ENCODE measurements around the gene ZNF816.

The ZNF816 gene

GRCh38 chr19:52961981-52962380 lies 700 bp downstream of the ZNF816 start:
- no peak for DNase-seq (ENCODE audit: low read depth, low spot score)
- TF ChIP-seq YY1 (IDR thresholded peaks at IDR 0.05; ENCODE audit: insufficient read depth, insufficient read length), result no peak

GRCh38 chr19:52959613-52960295 lies 2.9 kb downstream of the ZNF816 start:
- H3K9me3 ChIP-seq (ENCODE audit: insufficient read depth, low read length), result peaks cover 51% of the 10 kb centered on the region; the same call in 1 of the 2 replicates
- no peak overlapping the region for H3K9ac ChIP-seq (ENCODE audit: insufficient read length, low read depth)
- DNase-seq (ENCODE audit: low read depth, low spot score), result no peak
- H3K4me3 ChIP-seq (ENCODE audit: insufficient read length, low read depth), result no peak overlapping the region
- H3K4me1 ChIP-seq (ENCODE audit: insufficient read depth, insufficient read length), result no peaks in the 10 kb centered on the region
- H3K36me3 ChIP-seq (ENCODE audit: insufficient read depth, insufficient read length, low read length), result peaks cover 56% of the 10 kb centered on the region
- no peaks in the 10 kb centered on the region for H3K27me3 ChIP-seq (ENCODE audit: insufficient read depth, insufficient read length)
- TF ChIP-seq ZNF274 (IDR thresholded peaks at IDR 0.05; ENCODE audit: low read depth, low read length) (no peak), SUZ12 (IDR thresholded peaks at IDR 0.05; ENCODE audit: extremely low read depth, insufficient read depth, insufficient read length) (no peak), YY1 (IDR thresholded peaks at IDR 0.05; ENCODE audit: insufficient read depth, insufficient read length) (no peak)

More at GRCh38 chr19:52961981-52962380, 700 bp downstream of the ZNF816 start:
- Histone ChIP-seq H3K9me3 (ENCODE audit: insufficient read depth, low read length) (peaks cover 34% of the 10 kb centered on the region; the same call in 1 of the 2 replicates), H3K4me1 (ENCODE audit: insufficient read depth, insufficient read length) (no peaks in the 10 kb centered on the region), H3K27me3 (ENCODE audit: insufficient read depth, insufficient read length) (no peaks in the 10 kb centered on the region), H3K9ac (ENCODE audit: insufficient read length, low read depth) (peak overlapping the region; percentile 88), H3K36me3 (ENCODE audit: insufficient read depth, insufficient read length, low read length) (peaks cover 35% of the 10 kb centered on the region), H3K4me3 (ENCODE audit: insufficient read length, low read depth) (peak overlapping the region; percentile 84)

GRCh38 chr19:52957591-52957990 lies 5.1 kb downstream of the ZNF816 start:
- no peak for DNase-seq (ENCODE audit: low read depth, low spot score)
- no peak for TF ChIP-seq SUZ12 (IDR thresholded peaks at IDR 0.05; ENCODE audit: extremely low read depth, insufficient read depth, insufficient read length)
- no peak for TF ChIP-seq ZNF274 (IDR thresholded peaks at IDR 0.05; ENCODE audit: low read depth, low read length)
- TF ChIP-seq YY1 (IDR thresholded peaks at IDR 0.05; ENCODE audit: insufficient read depth, insufficient read length), result no peak
- peaks cover 68% of the 10 kb centered on the region; the same call in 1 of the 2 replicates for H3K9me3 ChIP-seq (ENCODE audit: insufficient read depth, low read length)
- no peaks in the 10 kb centered on the region for H3K27me3 ChIP-seq (ENCODE audit: insufficient read depth, insufficient read length)
- no peak overlapping the region for H3K4me3 ChIP-seq (ENCODE audit: insufficient read length, low read depth)
- H3K9ac ChIP-seq (ENCODE audit: insufficient read length, low read depth), result no peak overlapping the region
- H3K4me1 ChIP-seq (ENCODE audit: insufficient read depth, insufficient read length), result no peaks in the 10 kb centered on the region
- peaks cover 74% of the 10 kb centered on the region for H3K36me3 ChIP-seq (ENCODE audit: insufficient read depth, insufficient read length, low read length)

- Histone ChIP-seq H3K4me1 (ENCODE audit: insufficient read depth, insufficient read length) (no peaks in the 10 kb centered on the region), H3K9ac (ENCODE audit: insufficient read length, low read depth) (no peak overlapping the region), H3K4me3 (ENCODE audit: insufficient read length, low read depth) (no peak overlapping the region), H3K27me3 (ENCODE audit: insufficient read depth, insufficient read length) (no peaks in the 10 kb centered on the region), H3K36me3 (ENCODE audit: insufficient read depth, insufficient read length, low read length) (peaks cover 81% of the 10 kb centered on the region), H3K9me3 (ENCODE audit: insufficient read depth, low read length) (peaks cover 75% of the 10 kb centered on the region)
- TF ChIP-seq SUZ12 (IDR thresholded peaks at IDR 0.05; ENCODE audit: extremely low read depth, insufficient read depth, insufficient read length), result no peak
- TF ChIP-seq YY1 (IDR thresholded peaks at IDR 0.05; ENCODE audit: insufficient read depth, insufficient read length), result no peak
- no peak for TF ChIP-seq ZNF274 (IDR thresholded peaks at IDR 0.05; ENCODE audit: low read depth, low read length)
- no peak for DNase-seq (ENCODE audit: low read depth, low spot score)
Observed at GRCh38 chr19:52956917-52957316, 5.8 kb downstream of the ZNF816 start.

GRCh38 chr19:52949422-52949821 lies 13.3 kb downstream of the ZNF816 start:
- no peak for TF ChIP-seq SUZ12 (IDR thresholded peaks at IDR 0.05; ENCODE audit: extremely low read depth, insufficient read depth, insufficient read length)
- TF ChIP-seq ZNF274 (IDR thresholded peaks at IDR 0.05; ENCODE audit: low read depth, low read length), result peak; percentile 61
- no peak for TF ChIP-seq YY1 (IDR thresholded peaks at IDR 0.05; ENCODE audit: insufficient read depth, insufficient read length)
- no peak for DNase-seq (ENCODE audit: low read depth, low spot score)
- no peaks in the 10 kb centered on the region for H3K4me1 ChIP-seq (ENCODE audit: insufficient read depth, insufficient read length)
- H3K36me3 ChIP-seq (ENCODE audit: insufficient read depth, insufficient read length, low read length), result peaks cover 51% of the 10 kb centered on the region
- H3K4me3 ChIP-seq (ENCODE audit: insufficient read length, low read depth), result no peak overlapping the region
- H3K9me3 ChIP-seq (ENCODE audit: insufficient read depth, low read length), result peaks cover 70% of the 10 kb centered on the region
- no peak overlapping the region for H3K9ac ChIP-seq (ENCODE audit: insufficient read length, low read depth)
- no peaks in the 10 kb centered on the region for H3K27me3 ChIP-seq (ENCODE audit: insufficient read depth, insufficient read length)

GRCh38 chr19:52948025-52948770 lies 14.5 kb downstream of the ZNF816 start:
- H3K27me3 ChIP-seq (ENCODE audit: insufficient read depth, insufficient read length), result no peaks in the 10 kb centered on the region
- H3K9ac ChIP-seq (ENCODE audit: insufficient read length, low read depth), result no peak overlapping the region
- TF ChIP-seq YY1 (IDR thresholded peaks at IDR 0.05; ENCODE audit: insufficient read depth, insufficient read length) (no peak), ZNF274 (IDR thresholded peaks at IDR 0.05; ENCODE audit: low read depth, low read length) (no peak), SUZ12 (IDR thresholded peaks at IDR 0.05; ENCODE audit: extremely low read depth, insufficient read depth, insufficient read length) (no peak)
- no peak overlapping the region for H3K4me3 ChIP-seq (ENCODE audit: insufficient read length, low read depth)
- no peak for DNase-seq (ENCODE audit: low read depth, low spot score)
- peaks cover 42% of the 10 kb centered on the region for H3K36me3 ChIP-seq (ENCODE audit: insufficient read depth, insufficient read length, low read length)
- no peaks in the 10 kb centered on the region for H3K4me1 ChIP-seq (ENCODE audit: insufficient read depth, insufficient read length)
- peaks cover 60% of the 10 kb centered on the region for H3K9me3 ChIP-seq (ENCODE audit: insufficient read depth, low read length)
